HepG2 (cell line): ENCODE data around the gene MED25. TPM values are rescaled to one million over a fixed set of nuclear protein-coding genes. Genes with fewer than 3 reads are reported as not detected.

ENCODE experiments used
- ARID5B ChIP-seq: IDR thresholded peaks from 2 replicates; pipeline ENCODE4 v1.4.0; 2020; ENCODE audit warnings: mild to moderate bottlenecking, missing genetic modification reagents
- CBX5 ChIP-seq: sonication (generic); formaldehyde crosslinking; IDR thresholded peaks from 2 replicates; pipeline ENCODE4 v1.4.0; 2020; ENCODE audit warnings: missing genetic modification reagents, borderline replicate concordance
- CEBPZ ChIP-seq: IDR thresholded peaks from 2 replicates; pipeline ENCODE4 v1.6.1; 2012; ENCODE audit warnings: low read length, improper control_type of control experiment
- CSRNP2 ChIP-seq: sonication (generic); formaldehyde crosslinking; conservative IDR thresholded peaks from 2 replicates; pipeline ENCODE4 v1.8.0; 2022; ENCODE audit warnings: low read depth, missing genetic modification reagents
- DNMT3B ChIP-seq: conservative IDR thresholded peaks from 2 replicates; pipeline ENCODE4 v1.6.1; 2016; ENCODE audit warnings: missing biosample characterization, control low read depth
- EEA1 ChIP-seq: sonication (generic); formaldehyde crosslinking; IDR thresholded peaks from 2 replicates; pipeline ENCODE4 v1.5.1; 2020; ENCODE audit warnings: mild to moderate bottlenecking, missing genetic modification reagents, borderline replicate concordance
- ELF4 ChIP-seq: sonication (generic); formaldehyde crosslinking; IDR thresholded peaks from 2 replicates; pipeline ENCODE4 v1.5.0; 2020; ENCODE audit warnings: missing genetic modification reagents, mild to moderate bottlenecking, moderate library complexity, borderline replicate concordance
- KDM5A ChIP-seq: fragments of 200-600 bp; sonication (generic); IDR thresholded peaks from 2 replicates; pipeline ENCODE4 v1.7.0; 2018; ENCODE audit warnings: antibody characterized with exemption, mild to moderate bottlenecking, low read length, borderline replicate concordance
- MBD4 ChIP-seq: IDR thresholded peaks from 2 replicates; pipeline ENCODE4 v1.6.1; 2012; ENCODE audit warnings: low read length, inconsistent platforms, borderline replicate concordance
- NFIC ChIP-seq: IDR thresholded peaks from 2 replicates; pipeline ENCODE4 v1.6.1; 2012; ENCODE audit warnings: mild to moderate bottlenecking, low read length, inconsistent platforms
- PHF5A ChIP-seq: IDR thresholded peaks from one replicate; pipeline ENCODE4 v1.6.1; 2018; ENCODE audit warnings: low read depth, missing genetic modification reagents; ENCODE audit not compliant: unreplicated experiment
- RAD21 ChIP-seq: fragments of 450-650 bp; formaldehyde crosslinking; IDR thresholded peaks from 2 replicates; pipeline ENCODE4 v1.5.0; 2020; ENCODE audit warnings: mild to moderate bottlenecking
- SMAD1 ChIP-seq: sonication (generic); formaldehyde crosslinking; IDR thresholded peaks from 2 replicates; pipeline ENCODE4 v1.4.0; 2020; ENCODE audit warnings: missing genetic modification reagents, low read depth, mild to moderate bottlenecking, borderline replicate concordance
- SMC3 ChIP-seq: IDR thresholded peaks from 2 replicates; pipeline ENCODE4 v1.6.1; 2011; ENCODE audit warnings: low read length, improper control_type of control experiment
- SNAPC2 ChIP-seq: sonication (generic); formaldehyde crosslinking; IDR thresholded peaks from 2 replicates; pipeline ENCODE4 v1.8.1; 2022; ENCODE audit warnings: mild to moderate bottlenecking, missing genetic modification reagents
- TERF1 ChIP-seq: sonication (generic); formaldehyde crosslinking; IDR thresholded peaks from 2 replicates; pipeline ENCODE4 v1.8.0; 2022; ENCODE audit warnings: mild to moderate bottlenecking, missing genetic modification reagents, moderate library complexity
- ZNF44 ChIP-seq: sonication (generic); formaldehyde crosslinking; IDR thresholded peaks from 2 replicates; pipeline ENCODE4 v1.5.1; 2020; ENCODE audit warnings: mild to moderate bottlenecking, missing genetic modification reagents
- ZNF549 ChIP-seq: sonication (generic); formaldehyde crosslinking; IDR thresholded peaks from 2 replicates; pipeline ENCODE4 v1.5.0; 2020; ENCODE audit warnings: missing genetic modification reagents
- ZNF713 ChIP-seq: sonication (generic); formaldehyde crosslinking; IDR thresholded peaks from 2 replicates; pipeline ENCODE4 v1.4.0; 2020; ENCODE audit warnings: mild to moderate bottlenecking, missing genetic modification reagents
- ZNF792 ChIP-seq: IDR thresholded peaks from 2 replicates; pipeline ENCODE4 v1.6.1; 2016
- polyA plus RNA-seq, 8 experiments: library from polyadenylated mRNA; depleted of rRNA in 3 of 8; stranded (reverse) in 7 of 8; unstranded in 1 of 8; fragments of >200 nt; fragmentation: Illumina TruSeq in 4 of 8; extraction: Trizol in 4 of 8; gene quantifications; 2 replicates each; pipeline versions ENCODE4 v1.2.1 to v1.2.3, GENCODE V29; 2011 to 2016; ENCODE audit warnings: low read depth in 4 of 8, missing spikeins in 1 of 8, mixed read lengths in 1 of 8; ENCODE audit not compliant: insufficient read depth in 1 of 8
- total RNA-seq, 5 experiments: library from RNA; depleted of rRNA; stranded (reverse); fragments of >200 nt; fragmentation: Illumina TruSeq; extraction: Trizol; gene quantifications; 2 replicates each; pipeline ENCODE4 v1.2.3, GENCODE V29; 2016; ENCODE audit warnings: low read depth in 1 of 5

Gene MED25
- total and polyA plus RNA-seq, 2 of the 13 experiments (the other 11 are each of a cell fraction or from before 2014, with no cell fraction given), result 11.1 to 15.1 TPM

- TF ChIP-seq TERF1 (CRISPR knock-in tag) (no peak), SNAPC2 (CRISPR knock-in tag) (no peak), ZNF713 (CRISPR knock-in tag) (no peak), PHF5A (CRISPR knock-in tag) (peak; percentile 32), NFIC (no peak), KDM5A (peak; percentile 92), DNMT3B (no peak), RAD21 (CRISPR knock-in tag) (peak; percentile 53; the same call in 1 of the 2 replicates), ZNF792 (CRISPR knock-in tag) (no peak), ARID5B (CRISPR knock-in tag) (no peak; the same call in 1 of the 2 replicates), CEBPZ (no peak), EEA1 (CRISPR knock-in tag) (peak; percentile 75; the same call in 1 of the 2 replicates), MBD4 (no peak), SMAD1 (CRISPR knock-in tag) (0 out of 2 replicates have a peak, but pooled peaks have one; percentile 54), ZNF549 (no peak), SMC3 (no peak), ELF4 (CRISPR knock-in tag) (peak; percentile 79; the same call in 1 of the 2 replicates), CSRNP2 (CRISPR knock-in tag) (no peak), ZNF44 (no peak), CBX5 (peak; percentile 49; the same call in 1 of the 2 replicates)
Measured at GRCh38 chr19:49866933-49867782, 49.1 kb downstream of the MED25 start, which contains the start of gene PNKP (continued).
